H1 (cell line): ENCODE results near the gene MAPT. TPM values are rescaled to one million over a fixed set of nuclear protein-coding genes. Genes with fewer than 3 reads are reported as not detected.

ENCODE experiments used
- CHD2 ChIP-seq: IDR thresholded peaks from 2 replicates; pipeline ENCODE4 v1.6.1; 2012; ENCODE audit warnings: low read length, improper control_type of control experiment
- JUND ChIP-seq: IDR thresholded peaks from 2 replicates; pipeline ENCODE4 v1.6.1; 2011; ENCODE audit warnings: mild to moderate bottlenecking, improper control_type of control experiment, low read length
- KDM1A ChIP-seq: fragments of 200-600, 300-600 bp; sonication (generic); IDR thresholded peaks from 2 replicates; pipeline ENCODE4 v1.7.1; 2016; ENCODE audit warnings: mild to moderate bottlenecking, low read length, borderline replicate concordance
- POU5F1 ChIP-seq: IDR thresholded peaks from 2 replicates; pipeline ENCODE4 v1.6.1; 2011; ENCODE audit warnings: low read depth, mild to moderate bottlenecking, low read length, moderate library complexity
- TCF12 ChIP-seq: IDR thresholded peaks from 2 replicates; pipeline ENCODE4 v1.6.1; 2011; ENCODE audit warnings: low read depth, mild to moderate bottlenecking, low read length
- TEAD4 ChIP-seq: IDR thresholded peaks from 2 replicates; pipeline ENCODE4 v1.6.1; 2012; ENCODE audit warnings: low read depth, low read length, inconsistent platforms, mixed read lengths
- polyA plus RNA-seq, 7 experiments: library from polyadenylated mRNA; depleted of rRNA in 3 of 7; stranded (reverse) in 5 of 7; unstranded in 2 of 7; fragments of >200 nt in 5 of 7; fragments of 200-250 nt in 2 of 7; gene quantifications; 1 replicate in 5 of 7; 2 replicates in 1 of 7; 4 replicates in 1 of 7; pipeline versions ENCODE4 v1.2.1 to v1.2.3, GENCODE V29; 2011 to 2013; ENCODE audit warnings: missing spikeins in 2 of 7, mixed read lengths in 2 of 7
- total RNA-seq: library from RNA; stranded (reverse); fragmentation: NEBNext Ultra II Directional; extraction: Animal tissue kit (Norgen Biotek cat#: 25700); gene quantifications from 2 replicates; pipeline ENCODE4 v1.2.1, GENCODE V29; 2021
- TF ChIP-seq, protein P1 (sequence below): fragments of 300-600 bp; sonication (generic); IDR thresholded peaks from 2 replicates; pipeline ENCODE4 v1.7.1; 2012; ENCODE audit warnings: low read length, moderate library complexity, mild to moderate bottlenecking, inconsistent platforms; ENCODE audit not compliant: insufficient replicate concordance

MAPT gene
- total and polyA plus RNA-seq, 2 of the 8 experiments (the other 6 are each of a cell fraction or from before 2014, with no cell fraction given), result 0.54 to 1.7 TPM

DNA sequence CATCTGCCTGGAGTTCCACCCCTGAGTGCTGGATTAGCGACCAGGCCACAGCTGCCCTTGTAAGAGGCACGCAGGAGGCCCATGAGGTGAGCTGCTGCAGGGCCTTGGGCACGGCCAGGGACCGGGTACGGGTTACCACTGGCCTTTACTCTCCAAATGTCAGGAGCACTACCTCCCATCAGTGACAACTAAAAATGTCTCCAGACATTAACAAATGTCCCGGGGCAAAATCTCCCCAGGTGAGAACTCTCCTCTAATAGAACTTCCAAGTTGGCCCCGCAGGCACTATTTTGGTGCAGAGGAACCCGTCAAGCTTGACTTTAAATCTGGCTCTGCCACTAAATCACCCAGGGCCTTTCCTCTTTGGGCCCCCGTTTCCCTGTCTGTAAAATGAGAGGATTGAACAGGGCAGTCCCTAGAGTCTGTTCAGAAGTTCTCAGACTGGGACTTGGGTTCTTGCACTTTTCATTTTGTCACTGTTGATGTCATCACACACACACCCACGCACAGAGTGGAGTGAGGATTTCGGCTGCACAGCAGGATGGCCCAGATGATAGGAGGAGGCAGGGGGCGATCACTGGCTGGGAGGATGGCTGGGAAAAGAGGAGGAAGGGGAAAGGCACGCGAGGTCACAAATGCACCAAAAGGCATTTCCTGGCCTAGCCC, 24.5 kb upstream of the MAPT start (continued):
- TF ChIP-seq CHD2 (no peak), TCF12 (no peak), TEAD4 (no peak), POU5F1 (no peak), JUND (no peak), KDM1A (no peak)
- TF ChIP-seq, protein P1, sequence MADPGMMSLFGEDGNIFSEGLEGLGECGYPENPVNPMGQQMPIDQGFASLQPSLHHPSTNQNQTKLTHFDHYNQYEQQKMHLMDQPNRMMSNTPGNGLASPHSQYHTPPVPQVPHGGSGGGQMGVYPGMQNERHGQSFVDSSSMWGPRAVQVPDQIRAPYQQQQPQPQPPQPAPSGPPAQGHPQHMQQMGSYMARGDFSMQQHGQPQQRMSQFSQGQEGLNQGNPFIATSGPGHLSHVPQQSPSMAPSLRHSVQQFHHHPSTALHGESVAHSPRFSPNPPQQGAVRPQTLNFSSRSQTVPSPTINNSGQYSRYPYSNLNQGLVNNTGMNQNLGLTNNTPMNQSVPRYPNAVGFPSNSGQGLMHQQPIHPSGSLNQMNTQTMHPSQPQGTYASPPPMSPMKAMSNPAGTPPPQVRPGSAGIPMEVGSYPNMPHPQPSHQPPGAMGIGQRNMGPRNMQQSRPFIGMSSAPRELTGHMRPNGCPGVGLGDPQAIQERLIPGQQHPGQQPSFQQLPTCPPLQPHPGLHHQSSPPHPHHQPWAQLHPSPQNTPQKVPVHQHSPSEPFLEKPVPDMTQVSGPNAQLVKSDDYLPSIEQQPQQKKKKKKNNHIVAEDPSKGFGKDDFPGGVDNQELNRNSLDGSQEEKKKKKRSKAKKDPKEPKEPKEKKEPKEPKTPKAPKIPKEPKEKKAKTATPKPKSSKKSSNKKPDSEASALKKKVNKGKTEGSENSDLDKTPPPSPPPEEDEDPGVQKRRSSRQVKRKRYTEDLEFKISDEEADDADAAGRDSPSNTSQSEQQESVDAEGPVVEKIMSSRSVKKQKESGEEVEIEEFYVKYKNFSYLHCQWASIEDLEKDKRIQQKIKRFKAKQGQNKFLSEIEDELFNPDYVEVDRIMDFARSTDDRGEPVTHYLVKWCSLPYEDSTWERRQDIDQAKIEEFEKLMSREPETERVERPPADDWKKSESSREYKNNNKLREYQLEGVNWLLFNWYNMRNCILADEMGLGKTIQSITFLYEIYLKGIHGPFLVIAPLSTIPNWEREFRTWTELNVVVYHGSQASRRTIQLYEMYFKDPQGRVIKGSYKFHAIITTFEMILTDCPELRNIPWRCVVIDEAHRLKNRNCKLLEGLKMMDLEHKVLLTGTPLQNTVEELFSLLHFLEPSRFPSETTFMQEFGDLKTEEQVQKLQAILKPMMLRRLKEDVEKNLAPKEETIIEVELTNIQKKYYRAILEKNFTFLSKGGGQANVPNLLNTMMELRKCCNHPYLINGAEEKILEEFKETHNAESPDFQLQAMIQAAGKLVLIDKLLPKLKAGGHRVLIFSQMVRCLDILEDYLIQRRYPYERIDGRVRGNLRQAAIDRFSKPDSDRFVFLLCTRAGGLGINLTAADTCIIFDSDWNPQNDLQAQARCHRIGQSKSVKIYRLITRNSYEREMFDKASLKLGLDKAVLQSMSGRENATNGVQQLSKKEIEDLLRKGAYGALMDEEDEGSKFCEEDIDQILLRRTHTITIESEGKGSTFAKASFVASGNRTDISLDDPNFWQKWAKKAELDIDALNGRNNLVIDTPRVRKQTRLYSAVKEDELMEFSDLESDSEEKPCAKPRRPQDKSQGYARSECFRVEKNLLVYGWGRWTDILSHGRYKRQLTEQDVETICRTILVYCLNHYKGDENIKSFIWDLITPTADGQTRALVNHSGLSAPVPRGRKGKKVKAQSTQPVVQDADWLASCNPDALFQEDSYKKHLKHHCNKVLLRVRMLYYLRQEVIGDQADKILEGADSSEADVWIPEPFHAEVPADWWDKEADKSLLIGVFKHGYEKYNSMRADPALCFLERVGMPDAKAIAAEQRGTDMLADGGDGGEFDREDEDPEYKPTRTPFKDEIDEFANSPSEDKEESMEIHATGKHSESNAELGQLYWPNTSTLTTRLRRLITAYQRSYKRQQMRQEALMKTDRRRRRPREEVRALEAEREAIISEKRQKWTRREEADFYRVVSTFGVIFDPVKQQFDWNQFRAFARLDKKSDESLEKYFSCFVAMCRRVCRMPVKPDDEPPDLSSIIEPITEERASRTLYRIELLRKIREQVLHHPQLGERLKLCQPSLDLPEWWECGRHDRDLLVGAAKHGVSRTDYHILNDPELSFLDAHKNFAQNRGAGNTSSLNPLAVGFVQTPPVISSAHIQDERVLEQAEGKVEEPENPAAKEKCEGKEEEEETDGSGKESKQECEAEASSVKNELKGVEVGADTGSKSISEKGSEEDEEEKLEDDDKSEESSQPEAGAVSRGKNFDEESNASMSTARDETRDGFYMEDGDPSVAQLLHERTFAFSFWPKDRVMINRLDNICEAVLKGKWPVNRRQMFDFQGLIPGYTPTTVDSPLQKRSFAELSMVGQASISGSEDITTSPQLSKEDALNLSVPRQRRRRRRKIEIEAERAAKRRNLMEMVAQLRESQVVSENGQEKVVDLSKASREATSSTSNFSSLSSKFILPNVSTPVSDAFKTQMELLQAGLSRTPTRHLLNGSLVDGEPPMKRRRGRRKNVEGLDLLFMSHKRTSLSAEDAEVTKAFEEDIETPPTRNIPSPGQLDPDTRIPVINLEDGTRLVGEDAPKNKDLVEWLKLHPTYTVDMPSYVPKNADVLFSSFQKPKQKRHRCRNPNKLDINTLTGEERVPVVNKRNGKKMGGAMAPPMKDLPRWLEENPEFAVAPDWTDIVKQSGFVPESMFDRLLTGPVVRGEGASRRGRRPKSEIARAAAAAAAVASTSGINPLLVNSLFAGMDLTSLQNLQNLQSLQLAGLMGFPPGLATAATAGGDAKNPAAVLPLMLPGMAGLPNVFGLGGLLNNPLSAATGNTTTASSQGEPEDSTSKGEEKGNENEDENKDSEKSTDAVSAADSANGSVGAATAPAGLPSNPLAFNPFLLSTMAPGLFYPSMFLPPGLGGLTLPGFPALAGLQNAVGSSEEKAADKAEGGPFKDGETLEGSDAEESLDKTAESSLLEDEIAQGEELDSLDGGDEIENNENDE, result no peak
